ENCODE results near the gene PAX2. TPM values are rescaled to one million over a fixed set of nuclear protein-coding genes. Genes with fewer than 3 reads are reported as not detected.

Gene PAX2
- total RNA-seq, 4 donors from 2014 or later: not detected

DNA sequence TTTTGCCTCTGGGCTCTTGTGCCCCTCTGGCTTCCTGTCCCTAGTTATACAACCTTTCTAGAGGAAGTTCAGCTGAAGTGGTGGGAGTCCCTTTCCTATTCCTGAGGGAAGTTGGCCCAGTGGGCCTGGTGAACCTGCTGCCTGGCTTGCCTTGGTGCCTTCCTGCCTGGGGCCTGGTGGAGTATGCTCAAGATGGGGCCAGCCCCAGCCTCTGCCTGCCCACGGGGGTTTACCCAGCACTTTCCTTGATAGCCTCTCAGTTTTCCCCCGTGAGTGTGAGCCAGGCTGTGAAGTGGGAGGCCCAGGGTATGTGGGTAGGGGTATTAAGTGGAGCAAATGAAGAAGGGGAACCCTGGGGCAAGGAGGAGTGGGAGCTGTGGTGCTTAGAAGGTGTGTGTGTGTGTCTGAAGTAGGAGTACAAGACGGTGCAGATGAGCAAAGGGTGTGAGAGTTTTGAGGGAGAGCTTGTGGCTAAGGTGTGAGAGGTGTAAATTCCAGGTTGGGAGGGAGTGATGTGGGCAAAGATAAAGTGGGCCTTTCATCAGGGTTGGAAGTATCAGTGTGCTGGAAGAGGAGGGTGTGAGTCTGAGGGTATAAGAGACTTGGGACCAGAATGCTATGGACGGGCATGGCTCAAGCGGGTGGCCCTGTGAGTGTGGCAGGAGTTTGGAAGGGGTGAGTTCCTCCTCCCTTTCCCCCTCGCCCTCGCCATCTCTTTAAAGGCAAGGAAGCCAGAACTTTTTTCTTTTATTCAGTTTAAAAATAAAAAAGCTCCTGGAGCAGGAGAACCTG, 10.9 kb upstream of the PAX2 start:
- peaks cover 100% of the 10 kb centered on the region for H3K27me3 ChIP-seq
- TF ChIP-seq, protein P1, sequence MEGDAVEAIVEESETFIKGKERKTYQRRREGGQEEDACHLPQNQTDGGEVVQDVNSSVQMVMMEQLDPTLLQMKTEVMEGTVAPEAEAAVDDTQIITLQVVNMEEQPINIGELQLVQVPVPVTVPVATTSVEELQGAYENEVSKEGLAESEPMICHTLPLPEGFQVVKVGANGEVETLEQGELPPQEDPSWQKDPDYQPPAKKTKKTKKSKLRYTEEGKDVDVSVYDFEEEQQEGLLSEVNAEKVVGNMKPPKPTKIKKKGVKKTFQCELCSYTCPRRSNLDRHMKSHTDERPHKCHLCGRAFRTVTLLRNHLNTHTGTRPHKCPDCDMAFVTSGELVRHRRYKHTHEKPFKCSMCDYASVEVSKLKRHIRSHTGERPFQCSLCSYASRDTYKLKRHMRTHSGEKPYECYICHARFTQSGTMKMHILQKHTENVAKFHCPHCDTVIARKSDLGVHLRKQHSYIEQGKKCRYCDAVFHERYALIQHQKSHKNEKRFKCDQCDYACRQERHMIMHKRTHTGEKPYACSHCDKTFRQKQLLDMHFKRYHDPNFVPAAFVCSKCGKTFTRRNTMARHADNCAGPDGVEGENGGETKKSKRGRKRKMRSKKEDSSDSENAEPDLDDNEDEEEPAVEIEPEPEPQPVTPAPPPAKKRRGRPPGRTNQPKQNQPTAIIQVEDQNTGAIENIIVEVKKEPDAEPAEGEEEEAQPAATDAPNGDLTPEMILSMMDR (IDR thresholded peaks at IDR 0.05): no peak
- no peak for TF ChIP-seq POLR2AphosphoS5 (IDR thresholded peaks at IDR 0.05)
- TF ChIP-seq POLR2A (IDR thresholded peaks at IDR 0.05): no peak
- no peak for TF ChIP-seq EP300 (IDR thresholded peaks at IDR 0.05; ENCODE audit: low read depth)
- in situ Hi-C loops (cut with MboI; ENCODE audit: low pct_ligation_motif_present in 1 of 4, low pct_unique_long_range_greater_than_20kb in 1 of 4, low sequenced_read_pairs in 3 of 4): no loop called here
- WGBS, 2 donors (ENCODE audit: low coverage in 1 of 2): 70 to 96% methylated on average over 5 to 7 of the region's 7 CpGs
- peaks cover 12 to 34% (median 32%) of the 10 kb centered on the region in 4 donors for H3K4me1 ChIP-seq
- intact Hi-C loops (cut with DNase I; ENCODE audit: low total_unique reads): no loop called here
- no peak overlapping the region for H3K27ac ChIP-seq
- no peaks in the 10 kb centered on the region for H3K9me3 ChIP-seq
- DNase-seq: no peak
- H3K4me3 ChIP-seq: no peak overlapping the region
- no peaks in the 10 kb centered on the region for H3K36me3 ChIP-seq

DNA sequence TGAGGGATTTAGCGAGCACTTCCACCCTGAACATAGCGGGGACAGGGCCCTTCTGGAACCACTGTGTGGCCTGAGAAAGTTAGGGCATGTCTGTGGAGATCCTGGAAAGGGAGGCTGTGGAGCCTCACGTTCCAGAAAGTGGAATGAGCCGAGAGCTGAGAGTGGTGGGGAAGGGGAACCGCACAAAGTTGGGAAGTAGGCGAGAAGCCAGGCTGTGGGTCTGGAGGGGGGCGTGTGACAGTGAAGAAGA, 10.4 kb upstream of the PAX2 start:
- Histone ChIP-seq H3K4me1 (peaks cover 7 to 33% (median 27%) of the 10 kb centered on the region in 4 donors), H3K4me3 (no peak overlapping the region), H3K9me3 (no peaks in the 10 kb centered on the region), H3K27me3 (peaks cover 100% of the 10 kb centered on the region), H3K27ac (no peak overlapping the region), H3K36me3 (no peaks in the 10 kb centered on the region)
- DNase-seq: no peak
- TF ChIP-seq POLR2A (IDR thresholded peaks at IDR 0.05): no peak
- no peak for TF ChIP-seq POLR2AphosphoS5 (IDR thresholded peaks at IDR 0.05)
- TF ChIP-seq, protein P1 (IDR thresholded peaks at IDR 0.05): no peak
- TF ChIP-seq EP300 (IDR thresholded peaks at IDR 0.05; ENCODE audit: low read depth): no peak
- in situ Hi-C loops (cut with MboI; ENCODE audit: low pct_ligation_motif_present in 1 of 4, low pct_unique_long_range_greater_than_20kb in 1 of 4, low sequenced_read_pairs in 3 of 4) (no loop called here), intact Hi-C loops (cut with DNase I; ENCODE audit: low total_unique reads) (no loop called here)
- WGBS, 2 donors (ENCODE audit: low coverage in 1 of 2): 20 to 37% methylated on average over 4 to 7 of the region's 7 CpGs

DNA sequence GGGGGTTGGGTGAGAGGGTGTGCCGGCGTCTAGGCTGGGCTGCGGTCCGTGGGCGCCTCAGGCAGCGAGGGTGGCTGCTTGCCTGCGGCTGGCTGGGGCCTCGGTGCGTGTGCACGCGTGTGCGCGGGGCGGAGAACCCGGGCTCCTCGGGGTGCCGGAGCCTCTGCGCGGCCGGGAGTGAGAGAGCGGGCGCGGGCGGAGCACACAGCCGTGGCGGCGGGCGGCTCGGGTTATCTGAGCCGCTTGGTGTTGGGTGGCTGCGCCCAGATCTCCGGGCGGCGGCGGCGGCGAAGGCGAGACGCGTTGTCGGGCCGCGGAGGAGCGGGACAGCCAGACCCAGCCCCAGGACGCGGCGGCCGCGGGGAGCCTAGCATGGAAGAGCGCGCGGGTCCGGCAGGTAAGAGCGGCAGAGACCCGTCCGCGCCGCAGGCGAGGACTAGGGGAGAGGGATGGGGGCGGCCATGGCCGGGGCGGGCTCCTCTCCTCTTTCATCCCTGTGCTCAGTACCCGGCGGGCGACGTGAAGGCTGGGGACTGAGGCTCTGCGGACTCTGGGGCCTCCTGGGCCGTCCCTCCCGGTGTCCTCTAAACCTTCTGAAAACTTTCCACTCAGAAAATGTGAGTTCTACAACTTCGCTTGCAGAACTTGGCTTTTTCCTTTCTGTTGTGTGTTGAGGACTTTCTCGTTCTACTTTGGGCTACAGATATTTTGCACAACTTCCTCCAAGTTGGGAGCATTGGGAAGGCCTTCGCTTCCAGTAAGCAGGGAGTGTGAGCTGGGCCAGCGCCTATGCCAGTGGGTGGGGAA, 9.8 kb upstream of the PAX2 start:
- in situ Hi-C loops (cut with MboI; ENCODE audit: low pct_ligation_motif_present in 1 of 4, low pct_unique_long_range_greater_than_20kb in 1 of 4, low sequenced_read_pairs in 3 of 4): no loop called here
- TF ChIP-seq EP300 (IDR thresholded peaks at IDR 0.05; ENCODE audit: low read depth) (no peak), POLR2AphosphoS5 (IDR thresholded peaks at IDR 0.05) (no peak), POLR2A (IDR thresholded peaks at IDR 0.05) (no peak)
- TF ChIP-seq, protein P1 (IDR thresholded peaks at IDR 0.05): no peak

DNA sequence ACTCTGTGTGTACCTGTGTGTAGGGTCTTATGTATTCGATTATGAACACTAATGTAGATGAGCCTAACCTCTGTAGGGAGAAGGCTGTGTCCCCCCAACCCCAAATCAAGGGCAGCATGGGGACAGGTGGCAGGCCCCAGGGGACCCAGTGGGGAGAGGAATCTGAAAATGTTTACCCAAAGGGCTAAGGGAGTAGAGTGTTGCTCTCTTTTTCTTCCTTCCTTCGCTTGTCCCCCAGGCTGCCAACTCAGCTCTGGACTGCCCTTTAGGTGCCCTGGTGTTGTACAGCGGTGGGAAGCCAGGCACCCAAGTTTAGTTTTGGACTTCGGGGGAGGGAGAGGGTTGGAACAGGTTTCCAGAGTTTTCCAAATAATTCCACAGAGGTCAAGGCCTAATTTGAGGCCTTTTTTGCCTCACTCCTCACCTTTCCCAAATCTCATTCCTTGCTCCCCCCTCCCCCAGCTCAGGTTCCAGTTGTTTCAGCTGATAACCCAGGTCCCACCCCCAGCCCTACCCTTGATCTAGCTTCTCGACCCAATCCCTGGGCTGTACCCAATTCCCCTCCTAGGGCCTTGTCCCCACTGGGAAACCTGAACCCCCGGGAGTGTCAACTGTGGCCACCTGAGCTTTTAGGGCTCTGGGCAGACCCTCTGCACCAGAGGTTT, 9.1 kb upstream of the PAX2 start:
- H3K4me3 ChIP-seq: no peak overlapping the region
- WGBS, 2 donors (ENCODE audit: low coverage in 1 of 2): 52% methylated on average over 6 of the region's 6 CpGs; no CpG with 5 or more reads in 1 of the 2 donors
- intact Hi-C loops (cut with DNase I; ENCODE audit: low total_unique reads) (no loop called here), in situ Hi-C loops (cut with MboI; ENCODE audit: low pct_ligation_motif_present in 1 of 4, low pct_unique_long_range_greater_than_20kb in 1 of 4, low sequenced_read_pairs in 3 of 4) (no loop called here)
- no peaks in the 10 kb centered on the region for H3K9me3 ChIP-seq
- peaks cover 100% of the 10 kb centered on the region for H3K27me3 ChIP-seq
- TF ChIP-seq POLR2AphosphoS5 (IDR thresholded peaks at IDR 0.05) (no peak), EP300 (IDR thresholded peaks at IDR 0.05; ENCODE audit: low read depth) (no peak)
- TF ChIP-seq, protein P1 (IDR thresholded peaks at IDR 0.05): no peak
- H3K4me1 ChIP-seq: peaks cover 0 to 21% (median 14%) of the 10 kb centered on the region in 4 donors
- H3K27ac ChIP-seq: no peak overlapping the region
- no peaks in the 10 kb centered on the region for H3K36me3 ChIP-seq
- no peak for DNase-seq

More for the DNA sequence above, 9.8 kb upstream of the PAX2 start:
- WGBS, 2 donors (ENCODE audit: low coverage in 1 of 2): 4 to 11% methylated on average over 7 to 73 of the region's 73 CpGs
- Histone ChIP-seq H3K36me3 (no peaks in the 10 kb centered on the region), H3K4me3 (no peak overlapping the region), H3K4me1 (peaks cover 2 to 28% (median 22%) of the 10 kb centered on the region in 4 donors), H3K27ac (no peak overlapping the region), H3K9me3 (no peaks in the 10 kb centered on the region), H3K27me3 (peaks cover 100% of the 10 kb centered on the region)
- no peak for DNase-seq
- intact Hi-C loops (cut with DNase I; ENCODE audit: low total_unique reads): no loop called here
